GM21825 (cell line): ENCODE measurements around the gene PDE4B.

Experiments used
- ATAC-seq: cut with Tn5 transposase; IDR thresholded peaks from one replicate; pipeline ENCODE4 v1.9.1; 2021; ENCODE audit warnings: mild to moderate bottlenecking, moderate library complexity; ENCODE audit not compliant: unreplicated experiment

Gene PDE4B

DNA sequence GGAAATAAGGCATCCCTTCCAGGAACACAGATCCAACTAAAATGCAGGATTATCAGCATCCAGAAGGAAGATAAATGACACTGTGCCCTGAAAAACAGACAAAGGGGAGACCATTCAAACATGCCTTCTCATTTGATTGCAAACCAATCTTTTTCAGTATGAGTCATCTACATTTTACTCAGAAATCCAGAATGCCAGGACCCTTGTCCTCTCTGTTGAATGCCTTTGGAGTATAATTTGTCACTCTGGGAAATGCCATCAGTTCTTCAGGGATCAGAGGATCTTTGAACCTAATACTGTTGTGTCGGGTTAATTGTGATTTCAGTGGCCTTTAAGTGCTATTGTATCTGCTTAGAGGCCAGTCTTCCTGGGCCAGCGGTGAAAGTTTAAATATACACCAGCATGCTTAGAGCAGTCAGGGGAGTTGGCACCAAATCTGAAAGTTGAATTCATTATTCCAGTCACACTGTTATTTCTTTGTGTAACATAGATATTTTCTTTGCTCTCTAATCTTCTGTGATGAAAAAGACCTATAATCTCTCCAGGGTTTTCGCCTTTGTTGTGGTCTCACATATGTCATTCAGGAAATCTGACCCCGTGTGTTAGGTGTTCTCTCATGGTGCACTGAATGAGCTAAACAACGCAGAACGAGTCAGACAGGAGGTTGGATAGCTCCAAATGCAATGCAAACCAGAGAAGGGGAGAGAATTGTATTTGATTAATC, 376.4 kb downstream of the PDE4B start:
- ATAC-seq, result no peak

DNA sequence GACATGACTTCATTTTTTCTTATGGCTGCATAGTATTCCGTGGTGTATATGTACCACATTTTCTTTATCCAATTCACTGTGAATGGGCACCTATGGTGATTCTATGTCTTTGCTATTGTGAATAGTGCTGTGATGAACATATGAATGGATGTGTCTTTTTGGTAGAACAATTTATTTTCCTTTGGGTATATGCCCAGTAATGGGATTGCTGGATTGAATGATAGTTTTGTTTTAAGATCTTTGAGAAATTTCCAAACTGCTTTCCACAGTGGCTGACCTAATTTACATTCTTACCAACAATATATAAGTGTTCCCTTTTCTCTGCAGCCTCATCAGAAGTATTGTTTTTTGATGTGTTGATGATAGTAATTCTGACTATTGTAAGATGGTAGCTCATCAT, 379.6 kb downstream of the PDE4B start:
- no peak for ATAC-seq

DNA sequence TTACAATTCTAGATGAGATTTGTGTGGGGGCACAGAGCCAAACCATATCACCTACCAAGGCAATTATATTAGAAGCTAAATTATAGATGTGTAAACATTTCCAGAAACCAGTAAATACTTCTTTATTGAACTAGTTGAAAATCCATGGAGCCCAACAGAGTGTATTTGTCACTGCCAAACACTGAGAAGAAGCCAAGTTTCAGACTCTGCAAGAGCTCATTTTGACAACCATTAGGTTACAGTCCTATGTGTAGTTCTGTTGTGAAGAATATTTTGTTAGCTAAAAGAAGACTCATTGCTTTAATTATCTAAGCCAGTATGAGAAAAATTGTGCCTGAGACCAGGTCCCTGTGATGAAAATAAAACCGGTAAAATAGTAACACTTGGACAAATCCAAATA, 382.4 kb downstream of the PDE4B start:
- ATAC-seq, result no peak

DNA sequence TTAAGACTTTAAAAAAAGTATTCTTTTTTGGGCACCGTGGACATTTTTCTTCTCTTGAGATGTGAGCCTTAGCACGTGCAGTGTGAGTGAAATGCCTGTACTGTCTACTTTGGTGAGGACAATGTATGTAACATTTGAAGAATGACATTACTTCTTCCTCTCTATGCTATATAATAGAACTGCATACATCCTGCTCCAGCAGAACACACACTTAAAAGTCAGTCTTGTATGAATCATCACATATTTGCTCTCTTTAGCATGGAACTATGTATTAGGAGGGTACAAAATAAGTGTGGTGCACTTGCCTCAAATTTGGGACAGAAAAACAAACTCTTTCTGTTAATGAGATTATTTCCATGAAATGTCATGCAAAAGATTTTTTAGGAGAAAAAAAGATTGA, 382.9 kb downstream of the PDE4B start:
- no peak for ATAC-seq

DNA sequence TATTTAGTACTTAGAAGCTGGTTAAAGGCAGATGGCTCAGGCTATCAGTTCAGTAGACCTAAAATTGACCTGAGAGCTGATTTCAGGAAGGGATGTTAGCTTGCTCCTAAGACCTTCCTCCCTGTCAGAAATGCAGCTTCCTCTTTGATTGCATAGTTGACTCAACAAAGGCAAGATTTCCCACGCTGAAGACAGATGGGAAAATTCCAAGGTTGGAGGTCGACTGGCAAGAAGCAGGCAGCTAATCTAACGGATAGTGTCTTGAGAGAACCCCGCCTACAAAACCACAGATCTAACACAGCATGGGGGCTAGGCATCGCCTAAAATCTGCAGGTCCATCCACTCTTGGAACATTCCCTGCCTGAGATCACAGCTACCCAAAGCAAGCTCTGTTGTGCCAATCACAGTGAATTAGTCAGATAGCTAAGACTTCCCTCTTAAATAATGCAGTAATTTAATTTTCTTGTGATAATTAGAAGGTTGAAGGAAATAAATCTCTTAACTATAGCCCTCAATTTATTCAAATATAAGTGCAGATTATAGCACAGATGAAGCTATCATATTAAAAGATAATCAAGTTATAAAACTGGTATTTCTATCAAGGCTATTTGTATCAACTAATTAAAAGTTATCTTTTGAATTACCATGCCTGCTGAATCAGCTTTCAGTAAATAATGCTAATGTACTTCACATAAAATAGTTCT, 383.5 kb downstream of the PDE4B start:
- ATAC-seq, result no peak

DNA sequence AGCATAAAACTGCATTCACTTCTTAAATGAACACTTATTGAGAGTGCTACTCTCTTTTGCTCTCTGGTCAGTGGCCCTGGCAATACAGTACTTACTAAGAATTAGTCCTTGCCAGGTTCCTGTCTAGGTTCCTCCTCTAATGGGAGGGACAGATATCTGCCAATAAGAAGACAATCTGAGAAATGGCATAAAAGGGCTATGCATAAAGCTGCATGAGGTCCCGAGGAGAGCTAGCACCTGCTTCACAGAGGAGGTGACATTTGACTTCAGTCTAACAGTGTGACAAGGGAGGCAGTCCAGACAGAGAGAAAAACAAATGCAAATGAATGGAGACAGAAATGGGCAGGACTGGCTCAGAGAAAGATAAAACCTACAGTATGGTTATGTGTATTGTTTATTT, 384.1 kb downstream of the PDE4B start:
- ATAC-seq, result no peak

DNA sequence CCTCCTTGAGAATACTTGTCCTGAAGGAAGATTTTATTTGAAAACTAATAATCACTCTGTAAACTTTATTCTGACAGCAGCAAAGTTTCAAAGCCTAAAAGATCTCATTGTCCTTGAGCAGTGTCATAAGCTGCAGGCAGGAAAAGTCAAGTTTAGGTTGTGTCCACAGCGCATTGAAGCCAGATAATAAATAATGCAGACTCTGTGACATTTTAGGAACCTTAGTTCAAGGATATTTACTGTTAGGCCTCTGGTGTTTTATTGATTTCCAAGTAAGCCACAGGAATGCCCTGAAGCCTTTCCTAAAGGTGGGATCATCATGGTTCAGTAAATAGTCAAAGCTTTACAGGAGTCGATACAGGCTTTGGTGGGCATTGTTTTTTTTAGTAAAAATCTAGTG, 384.8 kb downstream of the PDE4B start:
- no peak for ATAC-seq

DNA sequence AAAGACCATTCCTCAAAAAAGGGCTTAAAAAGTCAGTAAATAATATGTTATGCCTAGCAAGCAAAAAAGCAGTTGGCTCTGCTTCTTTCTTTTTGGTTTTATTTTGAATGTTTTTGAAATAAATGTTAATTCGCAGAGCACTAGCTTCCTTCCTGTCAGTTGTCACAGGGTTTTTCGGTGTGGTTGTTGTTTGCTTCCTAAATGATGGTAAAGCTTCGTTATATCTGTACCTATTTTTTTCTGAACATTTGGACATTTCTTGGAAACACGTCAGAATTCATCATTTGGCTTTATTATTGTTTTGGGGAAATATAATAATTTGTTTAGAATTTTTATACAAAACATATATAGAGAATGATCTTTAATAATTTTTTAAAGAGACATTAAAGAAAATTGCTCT, 389.3 kb downstream of the PDE4B start:
- ATAC-seq, result no peak

DNA sequence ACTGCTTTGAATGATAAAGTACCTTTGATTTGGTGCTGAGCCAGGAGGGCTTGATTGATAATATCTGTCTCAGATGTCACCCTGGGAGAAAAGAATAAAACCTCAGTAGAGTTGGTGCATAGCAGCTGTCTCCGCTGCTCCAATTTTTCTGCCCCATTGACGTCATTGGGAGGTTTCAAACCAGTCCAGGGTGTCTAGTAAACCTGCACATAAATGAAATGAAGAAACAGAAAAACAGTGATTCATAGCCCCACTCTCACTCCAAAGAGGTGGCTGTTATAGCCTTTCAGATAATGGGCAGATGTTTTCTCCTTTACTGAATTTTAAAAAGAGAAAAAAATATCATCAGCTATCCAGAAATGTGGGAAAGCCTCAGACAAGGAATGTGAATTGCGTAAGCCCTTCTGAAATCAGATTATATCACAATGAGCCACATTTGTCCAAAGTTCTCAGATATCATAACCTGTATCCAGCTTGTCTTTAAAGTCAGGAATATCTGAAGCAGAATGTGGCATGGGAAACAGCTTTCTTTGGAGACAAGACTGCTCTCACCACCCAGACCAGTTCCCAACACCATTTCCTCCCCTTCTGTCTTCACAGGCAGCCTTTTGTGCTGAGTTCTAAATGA, 390.0 kb downstream of the PDE4B start:
- ATAC-seq, result no peak

DNA sequence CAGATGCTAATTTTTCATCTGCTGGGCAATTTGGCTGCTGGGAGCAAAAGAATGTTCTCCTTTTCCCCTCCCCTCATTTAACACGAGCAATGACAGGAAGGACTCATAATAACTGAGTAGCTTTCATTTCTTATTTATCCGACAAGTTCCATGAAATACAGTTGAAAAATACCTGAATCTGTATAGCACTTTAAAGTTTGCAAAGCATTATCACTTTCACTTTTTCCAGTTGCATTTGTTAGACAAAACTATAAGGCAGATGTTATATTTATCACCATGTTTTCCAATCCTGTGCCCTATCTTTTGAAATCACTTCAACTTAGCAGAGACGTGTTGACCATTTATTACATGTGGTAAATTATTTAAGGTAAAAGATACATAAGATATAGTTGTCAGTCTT, 390.7 kb downstream of the PDE4B start:
- ATAC-seq, result no peak

DNA sequence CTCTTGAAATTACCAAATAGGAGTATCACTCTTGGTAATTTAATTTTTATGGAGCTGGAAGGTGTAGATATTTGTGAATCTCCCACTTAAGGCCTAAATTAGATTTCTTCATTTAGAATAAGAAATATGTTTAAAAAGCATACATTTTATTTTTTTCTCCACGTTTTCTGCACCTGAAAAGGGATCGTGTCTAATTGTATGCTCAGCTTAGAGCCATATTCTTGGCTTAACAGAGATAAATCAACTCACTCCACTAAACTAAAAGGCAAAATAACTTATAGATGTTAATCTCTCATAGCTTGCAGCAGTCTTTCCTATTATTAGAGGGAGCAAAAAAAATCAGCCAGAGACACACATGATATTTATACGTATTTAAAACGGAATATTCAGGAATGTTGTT, 404.4 kb downstream of the PDE4B start:
- no peak for ATAC-seq

DNA sequence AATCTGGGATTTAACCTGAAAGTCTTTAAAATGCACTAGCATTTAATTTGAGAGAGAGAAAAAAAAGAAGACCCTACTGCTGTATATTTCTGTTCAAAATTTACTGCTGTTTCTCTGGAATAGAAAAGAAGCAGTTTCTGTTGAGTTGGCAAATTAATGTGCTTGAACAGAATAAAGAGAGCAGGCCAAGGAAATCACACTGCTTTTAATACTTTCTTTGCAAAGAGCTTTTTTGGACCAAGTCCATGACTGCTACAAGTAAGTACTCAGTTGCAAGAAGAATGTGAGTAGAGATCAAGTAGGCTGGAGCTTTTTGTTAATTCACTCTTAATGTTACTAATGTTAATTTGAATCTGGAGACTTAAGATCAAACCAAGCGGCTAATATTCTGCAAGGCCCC, 405.1 kb downstream of the PDE4B start:
- ATAC-seq, result no peak

DNA sequence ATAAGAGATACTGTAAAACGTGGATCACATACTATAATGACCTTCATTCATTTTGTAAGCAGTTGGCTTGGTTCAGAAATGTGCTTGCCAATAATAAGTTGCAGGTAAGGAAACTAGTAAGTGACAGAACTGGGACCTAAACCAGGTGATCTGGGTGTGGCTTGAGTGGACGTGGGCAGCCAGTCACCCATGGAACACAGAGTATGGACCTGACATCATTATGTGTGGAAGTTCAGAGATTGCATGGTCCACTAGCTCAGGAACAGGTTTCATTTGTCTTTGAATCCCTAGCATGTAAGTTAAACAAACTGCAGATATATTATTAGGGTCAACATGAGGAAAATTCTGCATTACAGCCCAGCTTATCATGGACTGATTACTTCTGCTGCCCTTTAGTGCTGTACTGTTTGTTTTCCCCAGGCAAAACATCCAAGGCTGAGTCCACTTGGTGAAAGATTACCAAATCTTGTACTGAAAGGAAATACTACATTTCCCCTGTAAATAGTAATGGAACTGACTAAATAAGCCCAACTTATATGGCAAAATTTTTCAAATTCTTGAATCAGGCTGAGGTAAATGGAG, 414.0 kb downstream of the PDE4B start:
- ATAC-seq, result no peak

DNA sequence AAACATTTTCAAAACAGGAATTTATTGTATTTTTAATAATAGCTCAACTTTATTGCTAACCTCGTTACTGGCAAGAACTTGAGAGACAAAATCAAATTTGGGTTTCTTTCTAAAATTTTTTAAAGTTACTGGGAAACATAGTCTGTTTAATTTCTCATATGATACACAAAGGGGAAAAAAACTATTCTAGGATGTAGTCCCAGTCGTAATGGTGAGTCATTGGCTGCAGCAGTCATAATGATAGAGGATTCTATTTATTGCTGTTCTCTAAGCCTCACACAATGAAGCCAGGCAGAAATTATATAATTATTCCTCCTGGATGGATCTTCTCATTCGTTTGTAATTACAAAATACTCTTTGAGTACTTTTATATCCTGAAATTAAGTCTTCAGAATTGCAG, 414.8 kb downstream of the PDE4B start:
- no peak for ATAC-seq

DNA sequence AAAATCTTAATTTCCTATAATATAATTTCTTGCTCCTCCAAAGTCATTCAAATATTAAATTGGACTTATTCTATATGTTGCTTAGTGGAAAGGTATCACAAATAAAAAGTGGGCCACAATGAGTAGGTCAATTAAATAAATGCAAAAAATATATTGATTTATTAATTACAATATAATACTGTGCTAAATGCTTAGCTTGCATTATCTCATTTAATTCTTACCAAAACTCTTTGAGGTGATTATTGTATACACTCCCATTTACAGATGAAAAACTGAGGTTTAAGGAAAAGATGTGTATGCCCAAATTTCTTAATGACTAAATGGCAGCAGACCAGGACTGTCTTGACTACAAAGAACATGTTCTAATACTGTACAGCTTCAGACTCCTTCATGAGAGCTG, 415.9 kb downstream of the PDE4B start:
- ATAC-seq, result no peak

DNA sequence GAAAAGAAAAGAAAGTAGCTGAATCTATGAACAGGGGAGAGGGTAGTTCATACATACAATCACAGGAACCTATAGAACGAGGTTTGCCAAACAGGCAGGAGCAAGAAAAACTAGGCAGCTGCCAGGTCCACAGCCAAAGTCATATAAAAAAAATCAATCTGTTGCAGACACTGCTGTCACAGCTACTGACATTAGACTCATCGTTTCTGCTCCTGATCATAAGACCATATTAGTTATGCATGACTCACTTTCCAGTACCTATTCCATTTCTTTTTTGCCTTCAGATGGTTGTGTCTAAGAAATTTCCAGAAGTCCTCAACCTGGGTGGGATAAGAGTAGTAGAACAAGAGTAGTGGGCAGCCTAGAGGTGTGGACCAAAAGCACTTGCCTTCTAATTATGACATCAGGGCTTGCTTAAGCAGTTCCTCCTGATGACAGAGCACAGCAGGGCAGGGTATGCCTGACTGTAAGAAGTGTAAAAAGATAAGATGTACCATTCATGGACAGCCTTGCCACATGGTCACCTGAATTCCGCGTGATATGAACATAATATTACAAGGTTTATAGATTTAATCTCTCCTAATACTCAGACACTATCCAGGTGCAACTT, 418.0 kb downstream of the PDE4B start:
- no peak for ATAC-seq

DNA sequence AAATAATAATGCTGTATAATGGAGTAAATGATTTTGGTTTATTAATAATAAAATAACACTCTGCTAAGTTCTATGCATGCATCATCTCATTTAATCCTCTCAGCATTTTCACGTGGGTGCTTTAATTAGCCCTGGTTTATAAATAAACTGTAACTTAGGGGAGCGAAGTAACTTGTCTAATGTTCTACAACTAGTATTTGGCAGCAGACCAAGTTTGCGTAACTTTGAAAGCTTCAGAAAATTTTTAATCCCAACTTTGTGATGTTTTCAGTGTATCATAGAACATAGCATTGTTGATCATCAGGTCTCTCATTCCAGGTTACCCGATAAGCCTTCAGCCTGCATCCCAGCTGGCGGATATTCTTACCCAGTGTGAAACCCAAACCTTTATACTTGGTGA, 418.8 kb downstream of the PDE4B start:
- no peak for ATAC-seq

DNA sequence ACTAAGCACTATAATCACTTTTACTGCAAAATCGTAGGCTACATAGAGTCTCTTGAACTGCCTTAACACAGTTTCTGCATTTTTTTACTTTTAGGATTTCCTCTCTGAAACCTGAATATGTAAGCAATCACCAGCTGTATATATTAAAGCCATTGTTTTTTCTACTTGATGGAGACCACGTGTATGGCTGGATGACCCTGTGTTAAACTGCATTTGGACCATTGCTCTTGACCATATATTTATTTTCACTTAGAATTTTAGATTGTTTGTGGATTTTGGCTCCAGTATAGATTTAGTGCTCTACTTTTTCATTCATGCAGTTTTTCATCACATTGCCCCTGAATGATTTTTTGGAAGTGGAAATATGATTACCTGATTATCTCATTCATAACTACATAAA, 420.8 kb downstream of the PDE4B start:
- no peak for ATAC-seq

DNA sequence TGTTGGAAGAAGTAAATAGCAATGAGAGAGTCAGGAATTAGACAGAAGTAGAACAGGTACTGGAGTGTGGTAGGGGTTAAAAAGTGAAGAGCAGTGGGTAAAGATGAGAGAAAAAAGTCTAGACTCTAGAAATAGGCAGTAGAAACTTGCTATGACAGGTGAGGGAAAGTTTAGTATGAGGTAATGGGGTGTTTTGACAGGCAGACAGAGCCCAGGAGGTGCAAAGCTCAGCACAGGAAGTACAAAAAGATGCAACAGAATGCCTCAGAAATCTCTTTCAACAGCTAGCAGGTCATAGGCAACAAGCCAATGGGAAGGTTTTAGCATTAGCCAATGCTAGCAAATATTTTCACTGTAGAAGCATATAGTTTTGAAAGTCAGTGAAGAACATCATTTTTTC, 422.2 kb downstream of the PDE4B start:
- no peak for ATAC-seq

DNA sequence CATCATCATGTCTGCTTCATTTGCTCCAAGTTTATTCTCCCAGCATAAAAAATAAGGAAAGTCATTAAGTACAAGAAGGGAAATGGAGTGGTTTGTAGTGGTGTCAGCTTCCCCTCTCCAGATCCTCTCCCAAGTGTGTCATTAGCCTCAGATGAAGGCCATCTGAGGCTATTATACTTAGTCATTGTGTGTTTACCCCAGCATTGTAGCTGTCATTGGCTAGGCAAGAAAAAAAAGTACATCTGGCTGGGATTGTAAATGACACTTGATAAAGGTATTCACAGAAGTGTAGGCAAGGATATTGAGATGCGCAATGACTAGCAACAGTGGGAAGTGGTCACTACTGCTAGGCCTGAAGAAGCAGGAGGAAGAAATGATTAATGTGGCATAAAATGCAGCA, 424.3 kb downstream of the PDE4B start:
- no peak for ATAC-seq

DNA sequence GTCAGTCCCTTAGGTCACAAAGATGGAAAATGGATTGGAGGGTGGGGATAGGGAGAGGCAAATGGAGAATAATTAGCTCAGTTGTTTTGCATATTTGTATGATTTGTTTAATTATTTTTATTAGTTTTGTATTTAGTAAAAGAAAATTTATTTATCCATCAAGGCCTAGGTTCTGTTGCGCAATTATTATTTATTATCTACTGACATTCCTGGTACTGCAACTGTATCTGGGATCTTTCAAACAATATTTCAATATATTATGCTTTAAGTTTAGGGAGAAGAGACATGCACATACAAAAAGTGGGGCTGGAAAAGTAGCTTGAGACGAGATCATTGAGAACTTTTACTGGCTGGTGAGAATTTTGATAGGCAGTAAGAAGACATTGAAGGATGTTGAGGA, 424.9 kb downstream of the PDE4B start:
- ATAC-seq, result no peak

DNA sequence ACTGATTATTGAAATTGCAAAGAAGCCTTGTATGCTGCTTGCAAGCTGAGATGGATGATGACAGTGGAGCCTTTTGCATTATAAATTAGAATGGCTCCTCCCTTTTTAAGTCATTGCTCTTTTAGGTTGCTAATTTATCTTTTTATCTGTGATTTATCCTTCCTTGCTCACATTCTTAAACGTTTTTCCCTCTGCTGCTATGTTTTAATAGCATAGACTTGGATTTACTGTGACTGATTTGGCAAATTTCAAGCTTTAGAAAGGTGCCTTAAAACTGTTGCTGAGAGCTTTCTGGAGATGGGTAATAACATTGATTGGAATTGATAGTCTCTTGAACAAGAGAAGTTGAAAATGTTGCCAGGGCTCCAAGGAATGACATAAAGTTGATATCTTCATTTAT, 427.8 kb downstream of the PDE4B start:
- no peak for ATAC-seq
